Astrocyte of the cerebellum (primary cell): ENCODE results near the gene PPP1R9B.

Experiments used
- DNase-seq: peaks from one replicate; pipeline ENCODE4 v3.0.0-alpha.2; 2011; ENCODE audit warnings: low read depth
- H3K4me3 ChIP-seq: 2 replicates; pipeline ENCODE4 v1.5.1; 2011; ENCODE audit warnings: mild to moderate bottlenecking, low read depth, low read length, moderate library complexity
- CTCF ChIP-seq: IDR thresholded peaks from 2 replicates; pipeline ENCODE4 v1.5.1; 2012; ENCODE audit warnings: low read length, low read depth, moderate library complexity, mild to moderate bottlenecking; ENCODE audit errors: missing control alignments
- in situ Hi-C: cut with HindIII; loops from 2 replicates; pipeline ENCODE4 v1.10.0; 2017; ENCODE audit warnings: low sequenced_read_pairs

Gene PPP1R9B

GRCh38 chr17:50100921-50101345 is 49.5 kb downstream of the PPP1R9B start:
- H3K4me3 ChIP-seq: no peak overlapping the region
- no peak for TF ChIP-seq CTCF
- in situ Hi-C loops: no loop called here
- DNase-seq: no peak

- DNase-seq: no peak
- in situ Hi-C loops: no loop called here
- no peak for TF ChIP-seq CTCF
- H3K4me3 ChIP-seq: no peak overlapping the region
Measured at GRCh38 chr17:50100480-50100883, 50.0 kb downstream of the PPP1R9B start.

- H3K4me3 ChIP-seq: no peak overlapping the region
- in situ Hi-C loops: no loop called here
Measured at GRCh38 chr17:50099003-50099402, 51.5 kb downstream of the PPP1R9B start.

GRCh38 chr17:50098583-50098982 is 51.9 kb downstream of the PPP1R9B start:
- DNase-seq: no peak
- in situ Hi-C loops: no loop called here
- H3K4me3 ChIP-seq: no peak overlapping the region
- no peak for TF ChIP-seq CTCF

More at GRCh38 chr17:50099003-50099402, 51.5 kb downstream of the PPP1R9B start:
- TF ChIP-seq CTCF: no peak
- no peak for DNase-seq

- in situ Hi-C loops: no loop called here
- H3K4me3 ChIP-seq: no peak overlapping the region
- no peak for DNase-seq
- no peak for TF ChIP-seq CTCF
Measured at GRCh38 chr17:50097926-50098325, 52.6 kb downstream of the PPP1R9B start.

GRCh38 chr17:50097455-50097854 is 53.0 kb downstream of the PPP1R9B start:
- in situ Hi-C loops: no loop called here
- H3K4me3 ChIP-seq: no peak overlapping the region
- no peak for TF ChIP-seq CTCF
- DNase-seq: no peak

GRCh38 chr17:50096758-50097157 is 53.7 kb downstream of the PPP1R9B start:
- H3K4me3 ChIP-seq: no peak overlapping the region
- in situ Hi-C loops: no loop called here
- no peak for DNase-seq
- no peak for TF ChIP-seq CTCF
